ENCODE data around the gene ABL2. TPM values are rescaled to one million over a fixed set of nuclear protein-coding genes. Genes with fewer than 3 reads are reported as not detected.

Gene ABL2
- total and polyA plus RNA-seq, 9 of the 15 experiments (the other 6 are each of a cell fraction or from before 2014, with no cell fraction given) = 1.4 to 15.0 (median 8.6) TPM

- no peak for FAIRE-seq
- Histone ChIP-seq H3K4me1 (replicated peaks in 1 of 2; ENCODE audit: control insufficient read depth in 2 of 2, insufficient read depth in 2 of 2, low read length in 2 of 2) (peaks cover 7% of the 10 kb centered on the region in 2 experiments; a peak in 2 of 5 replicates), H3K9me1 (ENCODE audit: control insufficient read depth, insufficient read depth, low read length) (no peaks in the 10 kb centered on the region), H3K27ac (ENCODE audit: extremely low read depth, low read depth, low read length) (no peak overlapping the region), H3K4me2 (ENCODE audit: insufficient read depth, low read length) (no peak overlapping the region), H3K79me2 (ENCODE audit: control insufficient read depth, insufficient read depth, low read length) (peaks cover 13% of the 10 kb centered on the region; the same call in 2 of the 3 replicates), H3K9me3 (replicated peaks; ENCODE audit: control insufficient read depth, insufficient read depth, low read depth, low read length) (no peaks in the 10 kb centered on the region), H4K20me1 (replicated peaks; ENCODE audit: control insufficient read depth, insufficient read depth, low read length) (no peaks in the 10 kb centered on the region), H3K36me3 (ENCODE audit: control insufficient read depth, insufficient read depth, low read length) (no peaks in the 10 kb centered on the region), H2AFZ (ENCODE audit: low read depth, low read length) (no peak overlapping the region), H3K9ac (ENCODE audit: insufficient read depth in 1 of 2, low read depth in 2 of 2, low read length in 2 of 2) (no peak overlapping the region), H3K27me3 (ENCODE audit: control insufficient read depth in 2 of 2, insufficient read depth in 2 of 2, low read length in 2 of 2) (no peaks in the 10 kb centered on the region), H3K4me3 (no peak overlapping the region)
- in situ Hi-C loops (cut with MboI) = no loop called here
- BruUV-seq (replicated peaks) = no TSS peak
- intact Hi-C loops (cut with micrococcal nuclease) = no loop called here
- ATAC-seq = no peak
- no peak for DNase-seq (ENCODE audit: extremely low read depth in 1 of 4, low spot score in 3 of 4)
- WGBS (ENCODE audit: insufficient coverage, low coverage, missing lambda C conversion rate) = 36% methylated on average over 1 of the region's 1 CpG
- ChIA-PET CTCF (ENCODE audit: low intra/inter-chr PET ratio) (no interaction called here), POLR2A (interaction anchor here (2.4 kb wide), 1 partner anchor 16 kb away, joined by 4 read pairs; no protein-coding TSS in a partner anchor)
- TF ChIP-seq ZNF785 (CRISPR knock-in tag; IDR thresholded peaks at IDR 0.05) (no peak), ARHGAP35 (IDR thresholded peaks at IDR 0.05; ENCODE audit: partially characterized antibody) (no peak), TARDBP (IDR thresholded peaks at IDR 0.05) (no peak), REST (IDR thresholded peaks at IDR 0.05; ENCODE audit: borderline replicate concordance) (no peak), REST (CRISPR knock-in tag; IDR thresholded peaks at IDR 0.05; ENCODE audit: low read depth) (no peak)
Observed at GRCh38 chr1:179184403-179184802, 45.1 kb downstream of the ABL2 start.
